Measurements from ENCODE around the gene CARD8.

The CARD8 gene, protein sequence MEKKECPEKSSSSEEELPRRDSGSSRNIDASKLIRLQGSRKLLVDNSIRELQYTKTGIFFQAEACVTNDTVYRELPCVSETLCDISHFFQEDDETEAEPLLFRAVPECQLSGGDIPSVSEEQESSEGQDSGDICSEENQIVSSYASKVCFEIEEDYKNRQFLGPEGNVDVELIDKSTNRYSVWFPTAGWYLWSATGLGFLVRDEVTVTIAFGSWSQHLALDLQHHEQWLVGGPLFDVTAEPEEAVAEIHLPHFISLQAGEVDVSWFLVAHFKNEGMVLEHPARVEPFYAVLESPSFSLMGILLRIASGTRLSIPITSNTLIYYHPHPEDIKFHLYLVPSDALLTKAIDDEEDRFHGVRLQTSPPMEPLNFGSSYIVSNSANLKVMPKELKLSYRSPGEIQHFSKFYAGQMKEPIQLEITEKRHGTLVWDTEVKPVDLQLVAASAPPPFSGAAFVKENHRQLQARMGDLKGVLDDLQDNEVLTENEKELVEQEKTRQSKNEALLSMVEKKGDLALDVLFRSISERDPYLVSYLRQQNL

GRCh38 chr19:48255376-48256303 is at the start of gene CARD8:
Gene CARD8 (minus strand): TSS chr19:48255912. CDS start chr19:48241020, 14,892 bp downstream.
- peak within 1 kb of the TSS; percentile 71 for H3K4me3 ChIP-seq (ENCODE audit: low read depth, low read length)
- TF ChIP-seq, protein P1, sequence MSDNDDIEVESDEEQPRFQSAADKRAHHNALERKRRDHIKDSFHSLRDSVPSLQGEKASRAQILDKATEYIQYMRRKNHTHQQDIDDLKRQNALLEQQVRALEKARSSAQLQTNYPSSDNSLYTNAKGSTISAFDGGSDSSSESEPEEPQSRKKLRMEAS (IDR thresholded peaks at IDR 0.05; ENCODE audit: low read depth, low read length), result peak; percentile 79
- peak; percentile 86; the same call in 1 of the 2 replicates for TF ChIP-seq MYC (IDR thresholded peaks at IDR 0.05; ENCODE audit: low read depth, low read length)
- peak; percentile 98 for TF ChIP-seq POLR2A (IDR thresholded peaks at IDR 0.05; ENCODE audit: extremely low read depth, insufficient read length)
- TF ChIP-seq, protein P2, sequence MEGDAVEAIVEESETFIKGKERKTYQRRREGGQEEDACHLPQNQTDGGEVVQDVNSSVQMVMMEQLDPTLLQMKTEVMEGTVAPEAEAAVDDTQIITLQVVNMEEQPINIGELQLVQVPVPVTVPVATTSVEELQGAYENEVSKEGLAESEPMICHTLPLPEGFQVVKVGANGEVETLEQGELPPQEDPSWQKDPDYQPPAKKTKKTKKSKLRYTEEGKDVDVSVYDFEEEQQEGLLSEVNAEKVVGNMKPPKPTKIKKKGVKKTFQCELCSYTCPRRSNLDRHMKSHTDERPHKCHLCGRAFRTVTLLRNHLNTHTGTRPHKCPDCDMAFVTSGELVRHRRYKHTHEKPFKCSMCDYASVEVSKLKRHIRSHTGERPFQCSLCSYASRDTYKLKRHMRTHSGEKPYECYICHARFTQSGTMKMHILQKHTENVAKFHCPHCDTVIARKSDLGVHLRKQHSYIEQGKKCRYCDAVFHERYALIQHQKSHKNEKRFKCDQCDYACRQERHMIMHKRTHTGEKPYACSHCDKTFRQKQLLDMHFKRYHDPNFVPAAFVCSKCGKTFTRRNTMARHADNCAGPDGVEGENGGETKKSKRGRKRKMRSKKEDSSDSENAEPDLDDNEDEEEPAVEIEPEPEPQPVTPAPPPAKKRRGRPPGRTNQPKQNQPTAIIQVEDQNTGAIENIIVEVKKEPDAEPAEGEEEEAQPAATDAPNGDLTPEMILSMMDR (IDR thresholded peaks at IDR 0.05; ENCODE audit: low read depth, low read length), result no peak
- DNase-seq (ENCODE audit: low read depth), result peak; percentile 100

GRCh38 chr19:48303866-48304265 is 48.2 kb upstream of the CARD8 start:
- no peak for DNase-seq (ENCODE audit: low read depth)
- no peak overlapping the region for H3K4me3 ChIP-seq (ENCODE audit: low read depth, low read length)
- TF ChIP-seq, protein P2 (IDR thresholded peaks at IDR 0.05; ENCODE audit: low read depth, low read length), result no peak

DNA sequence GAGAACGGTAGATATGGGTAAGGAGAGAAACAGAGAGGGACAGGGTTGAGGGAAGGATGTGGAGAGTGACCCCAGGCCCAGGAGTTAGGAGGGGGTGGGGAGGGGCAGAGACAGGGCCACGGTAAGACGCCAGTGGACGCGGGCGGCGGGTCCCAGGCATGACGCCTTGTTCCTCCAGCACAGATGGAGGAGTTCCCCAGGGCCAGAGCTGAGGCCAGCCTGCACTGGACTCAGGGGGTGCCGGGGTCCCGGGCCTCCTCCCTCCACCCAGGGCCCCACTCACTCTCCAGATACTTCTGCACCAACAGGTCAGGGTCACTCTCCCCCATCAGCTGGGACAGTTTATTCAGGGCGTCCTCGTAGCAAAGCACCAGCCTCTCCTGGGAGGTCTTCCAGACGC is 47.7 kb upstream of the CARD8 start:
- TF ChIP-seq MYC (IDR thresholded peaks at IDR 0.05; ENCODE audit: low read depth, low read length) (no peak), POLR2A (IDR thresholded peaks at IDR 0.05; ENCODE audit: extremely low read depth, insufficient read length) (no peak)
- TF ChIP-seq, protein P2 (IDR thresholded peaks at IDR 0.05; ENCODE audit: low read depth, low read length), result no peak
- TF ChIP-seq, protein P1 (IDR thresholded peaks at IDR 0.05; ENCODE audit: low read depth, low read length), result no peak
- no peak for DNase-seq (ENCODE audit: low read depth)
- H3K4me3 ChIP-seq (ENCODE audit: low read depth, low read length), result no peak overlapping the region

- H3K4me3 ChIP-seq (ENCODE audit: low read depth, low read length), result no peak overlapping the region
- no peak for TF ChIP-seq POLR2A (IDR thresholded peaks at IDR 0.05; ENCODE audit: extremely low read depth, insufficient read length)
- no peak for TF ChIP-seq MYC (IDR thresholded peaks at IDR 0.05; ENCODE audit: low read depth, low read length)
- TF ChIP-seq, protein P2 (IDR thresholded peaks at IDR 0.05; ENCODE audit: low read depth, low read length), result no peak
- TF ChIP-seq, protein P1 (IDR thresholded peaks at IDR 0.05; ENCODE audit: low read depth, low read length), result no peak
- DNase-seq (ENCODE audit: low read depth), result no peak
Measured at GRCh38 chr19:48302600-48302959, 46.9 kb upstream of the CARD8 start.

DNA sequence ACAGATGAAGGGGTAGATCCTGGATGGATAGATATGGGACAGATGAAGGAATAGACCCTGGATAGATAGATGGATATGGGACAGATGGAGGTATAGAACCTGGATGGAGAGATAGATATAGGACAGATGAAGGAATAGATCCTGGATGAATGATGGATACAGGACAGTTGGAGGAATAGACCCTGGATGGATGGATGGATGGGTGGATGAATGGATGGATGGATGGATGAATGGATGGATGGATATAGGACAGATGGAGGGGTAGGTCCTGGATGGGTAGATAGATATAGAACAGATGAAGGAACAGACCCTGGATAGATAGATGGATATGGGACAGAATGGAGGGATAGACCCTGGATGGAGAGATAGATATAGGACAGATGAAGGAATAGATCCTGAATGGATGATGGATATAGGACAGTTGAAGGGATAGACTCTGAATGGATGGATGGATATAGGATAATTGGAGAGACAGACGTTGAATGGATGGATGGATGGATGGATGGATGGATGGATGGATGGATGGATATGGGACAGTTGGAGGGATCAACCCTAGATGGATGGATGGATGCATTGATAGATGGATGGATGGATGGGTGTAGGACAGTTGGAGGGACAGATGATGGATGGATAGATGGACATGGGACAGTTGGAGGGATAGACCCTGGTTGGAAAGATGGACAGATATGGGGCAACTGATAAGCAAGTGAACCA is 46.3 kb upstream of the CARD8 start:
- DNase-seq (ENCODE audit: low read depth), result no peak
- no peak overlapping the region for H3K4me3 ChIP-seq (ENCODE audit: low read depth, low read length)
- TF ChIP-seq POLR2A (IDR thresholded peaks at IDR 0.05; ENCODE audit: extremely low read depth, insufficient read length) (no peak), MYC (IDR thresholded peaks at IDR 0.05; ENCODE audit: low read depth, low read length) (no peak)
- TF ChIP-seq, protein P1 (IDR thresholded peaks at IDR 0.05; ENCODE audit: low read depth, low read length), result no peak
- TF ChIP-seq, protein P2 (IDR thresholded peaks at IDR 0.05; ENCODE audit: low read depth, low read length), result no peak
